GM23338 (cell line): ENCODE results near the gene TRPC4AP. TPM values are rescaled to one million over a fixed set of nuclear protein-coding genes. Genes with fewer than 3 reads are reported as not detected.

ENCODE experiments used
- CREB1 ChIP-seq: fragments of 250-450 bp; sonication (Bioruptor Pico); IDR thresholded peaks from 2 replicates; pipeline ENCODE4 v1.5.0; 2020; ENCODE audit warnings: low read depth, mild to moderate bottlenecking, moderate library complexity
- EZH2phosphoT487 ChIP-seq: fragments of 200-600 bp; sonication (generic); IDR thresholded peaks from one replicate; pipeline ENCODE4 v1.8.1; 2018; ENCODE audit warnings: antibody characterized with exemption; ENCODE audit not compliant: unreplicated experiment
- JUNB ChIP-seq: IDR thresholded peaks from one replicate; pipeline ENCODE4 v1.6.1; 2016; ENCODE audit warnings: antibody characterized with exemption; ENCODE audit not compliant: unreplicated experiment
- NANOG ChIP-seq: IDR thresholded peaks from 2 replicates; pipeline ENCODE4 v1.6.1; 2016; ENCODE audit warnings: antibody characterized with exemption, borderline replicate concordance
- ZNF331 ChIP-seq: fragments of 250-450 bp; sonication (Bioruptor Pico); IDR thresholded peaks from 2 replicates; pipeline ENCODE4 v1.5.0; 2020; ENCODE audit warnings: low read depth, mild to moderate bottlenecking, moderate library complexity
- polyA plus RNA-seq: library from polyadenylated mRNA; unstranded; fragments of >200 nt; fragmentation: Nextera tagmentation; extraction: Ambion mirVana; gene quantifications from 2 replicates; pipeline ENCODE4 v1.2.1, GENCODE V29; 2016
- total RNA-seq: library from RNA; depleted of rRNA; stranded (reverse); fragments of >200 nt; shearing (Covaris generic); gene quantifications from 2 replicates; pipeline ENCODE4 v1.2.3, GENCODE V29; 2014
- TF ChIP-seq, protein P1 (sequence below): fragments of 250-450 bp; sonication (Bioruptor Pico); IDR thresholded peaks from 2 replicates; pipeline ENCODE4 v1.5.0; 2020; ENCODE audit warnings: mild to moderate bottlenecking, moderate library complexity
- TF ChIP-seq, protein P2 (sequence below): IDR thresholded peaks from one replicate; pipeline ENCODE4 v1.6.1; 2018; ENCODE audit warnings: antibody characterized with exemption; ENCODE audit not compliant: unreplicated experiment

Gene TRPC4AP
- total and polyA plus RNA-seq, 2 experiments from 2014 or later, result 48.8 to 89.5 TPM

DNA sequence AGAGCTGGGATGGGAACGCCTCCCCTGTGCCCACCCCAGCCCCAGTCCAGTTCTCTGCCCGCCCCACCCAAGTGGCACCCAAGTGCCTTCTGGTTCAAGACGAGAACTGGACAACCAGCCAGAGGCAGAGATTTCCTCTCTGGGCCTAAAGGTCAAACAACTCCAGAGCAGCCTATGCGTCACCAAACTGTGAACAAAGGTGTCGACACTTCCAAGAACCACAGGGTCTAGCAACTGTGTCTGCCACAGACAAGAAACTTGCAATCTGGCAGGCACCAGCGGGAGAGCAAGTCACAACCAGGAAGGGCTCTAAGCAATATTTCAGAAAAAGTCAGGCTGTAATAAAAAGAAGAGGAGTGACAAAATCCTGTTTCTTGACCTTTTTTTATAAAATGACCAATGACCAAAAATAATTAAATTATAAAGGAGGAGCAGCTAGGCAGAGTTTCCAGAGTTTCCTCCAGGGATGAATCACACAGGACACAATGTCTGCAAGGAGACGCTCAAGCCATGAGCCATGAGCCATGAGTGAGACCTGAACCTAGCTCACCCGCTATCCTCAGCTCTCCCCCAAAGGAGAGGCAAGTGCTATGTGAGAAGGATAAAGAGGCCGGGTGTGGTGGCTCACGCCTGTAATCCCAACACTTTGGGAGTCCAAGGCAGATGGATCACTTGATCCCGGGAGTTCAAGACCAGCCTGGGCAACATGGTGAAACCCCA, 43.4 kb upstream of the TRPC4AP start (continued):
- TF ChIP-seq, protein P1, sequence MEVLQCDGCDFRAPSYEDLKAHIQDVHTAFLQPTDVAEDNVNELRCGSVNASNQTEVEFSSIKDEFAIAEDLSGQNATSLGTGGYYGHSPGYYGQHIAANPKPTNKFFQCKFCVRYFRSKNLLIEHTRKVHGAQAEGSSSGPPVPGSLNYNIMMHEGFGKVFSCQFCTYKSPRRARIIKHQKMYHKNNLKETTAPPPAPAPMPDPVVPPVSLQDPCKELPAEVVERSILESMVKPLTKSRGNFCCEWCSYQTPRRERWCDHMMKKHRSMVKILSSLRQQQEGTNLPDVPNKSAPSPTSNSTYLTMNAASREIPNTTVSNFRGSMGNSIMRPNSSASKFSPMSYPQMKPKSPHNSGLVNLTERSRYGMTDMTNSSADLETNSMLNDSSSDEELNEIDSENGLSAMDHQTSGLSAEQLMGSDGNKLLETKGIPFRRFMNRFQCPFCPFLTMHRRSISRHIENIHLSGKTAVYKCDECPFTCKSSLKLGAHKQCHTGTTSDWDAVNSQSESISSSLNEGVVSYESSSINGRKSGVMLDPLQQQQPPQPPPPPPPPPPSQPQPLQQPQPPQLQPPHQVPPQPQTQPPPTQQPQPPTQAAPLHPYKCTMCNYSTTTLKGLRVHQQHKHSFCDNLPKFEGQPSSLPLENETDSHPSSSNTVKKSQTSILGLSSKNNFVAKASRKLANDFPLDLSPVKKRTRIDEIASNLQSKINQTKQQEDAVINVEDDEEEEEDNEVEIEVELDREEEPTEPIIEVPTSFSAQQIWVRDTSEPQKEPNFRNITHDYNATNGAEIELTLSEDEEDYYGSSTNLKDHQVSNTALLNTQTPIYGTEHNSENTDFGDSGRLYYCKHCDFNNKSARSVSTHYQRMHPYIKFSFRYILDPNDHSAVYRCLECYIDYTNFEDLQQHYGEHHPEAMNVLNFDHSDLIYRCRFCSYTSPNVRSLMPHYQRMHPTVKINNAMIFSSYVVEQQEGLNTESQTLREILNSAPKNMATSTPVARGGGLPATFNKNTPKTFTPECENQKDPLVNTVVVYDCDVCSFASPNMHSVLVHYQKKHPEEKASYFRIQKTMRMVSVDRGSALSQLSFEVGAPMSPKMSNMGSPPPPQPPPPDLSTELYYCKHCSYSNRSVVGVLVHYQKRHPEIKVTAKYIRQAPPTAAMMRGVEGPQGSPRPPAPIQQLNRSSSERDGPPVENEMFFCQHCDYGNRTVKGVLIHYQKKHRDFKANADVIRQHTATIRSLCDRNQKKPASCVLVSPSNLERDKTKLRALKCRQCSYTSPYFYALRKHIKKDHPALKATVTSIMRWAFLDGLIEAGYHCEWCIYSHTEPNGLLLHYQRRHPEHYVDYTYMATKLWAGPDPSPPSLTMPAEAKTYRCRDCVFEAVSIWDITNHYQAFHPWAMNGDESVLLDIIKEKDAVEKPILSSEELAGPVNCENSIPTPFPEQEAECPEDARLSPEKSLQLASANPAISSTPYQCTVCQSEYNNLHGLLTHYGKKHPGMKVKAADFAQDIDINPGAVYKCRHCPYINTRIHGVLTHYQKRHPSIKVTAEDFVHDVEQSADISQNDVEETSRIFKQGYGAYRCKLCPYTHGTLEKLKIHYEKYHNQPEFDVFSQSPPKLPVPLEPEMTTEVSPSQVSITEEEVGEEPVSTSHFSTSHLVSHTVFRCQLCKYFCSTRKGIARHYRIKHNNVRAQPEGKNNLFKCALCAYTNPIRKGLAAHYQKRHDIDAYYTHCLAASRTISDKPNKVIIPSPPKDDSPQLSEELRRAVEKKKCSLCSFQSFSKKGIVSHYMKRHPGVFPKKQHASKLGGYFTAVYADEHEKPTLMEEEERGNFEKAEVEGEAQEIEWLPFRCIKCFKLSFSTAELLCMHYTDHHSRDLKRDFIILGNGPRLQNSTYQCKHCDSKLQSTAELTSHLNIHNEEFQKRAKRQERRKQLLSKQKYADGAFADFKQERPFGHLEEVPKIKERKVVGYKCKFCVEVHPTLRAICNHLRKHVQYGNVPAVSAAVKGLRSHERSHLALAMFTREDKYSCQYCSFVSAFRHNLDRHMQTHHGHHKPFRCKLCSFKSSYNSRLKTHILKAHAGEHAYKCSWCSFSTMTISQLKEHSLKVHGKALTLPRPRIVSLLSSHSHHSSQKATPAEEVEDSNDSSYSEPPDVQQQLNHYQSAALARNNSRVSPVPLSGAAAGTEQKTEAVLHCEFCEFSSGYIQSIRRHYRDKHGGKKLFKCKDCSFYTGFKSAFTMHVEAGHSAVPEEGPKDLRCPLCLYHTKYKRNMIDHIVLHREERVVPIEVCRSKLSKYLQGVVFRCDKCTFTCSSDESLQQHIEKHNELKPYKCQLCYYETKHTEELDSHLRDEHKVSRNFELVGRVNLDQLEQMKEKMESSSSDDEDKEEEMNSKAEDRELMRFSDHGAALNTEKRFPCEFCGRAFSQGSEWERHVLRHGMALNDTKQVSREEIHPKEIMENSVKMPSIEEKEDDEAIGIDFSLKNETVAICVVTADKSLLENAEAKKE (CRISPR knock-in tag), result no peak
- TF ChIP-seq EZH2phosphoT487 (no peak), JUNB (no peak), ZNF331 (CRISPR knock-in tag) (no peak), NANOG (no peak), CREB1 (CRISPR knock-in tag) (no peak)
- TF ChIP-seq, protein P2, sequence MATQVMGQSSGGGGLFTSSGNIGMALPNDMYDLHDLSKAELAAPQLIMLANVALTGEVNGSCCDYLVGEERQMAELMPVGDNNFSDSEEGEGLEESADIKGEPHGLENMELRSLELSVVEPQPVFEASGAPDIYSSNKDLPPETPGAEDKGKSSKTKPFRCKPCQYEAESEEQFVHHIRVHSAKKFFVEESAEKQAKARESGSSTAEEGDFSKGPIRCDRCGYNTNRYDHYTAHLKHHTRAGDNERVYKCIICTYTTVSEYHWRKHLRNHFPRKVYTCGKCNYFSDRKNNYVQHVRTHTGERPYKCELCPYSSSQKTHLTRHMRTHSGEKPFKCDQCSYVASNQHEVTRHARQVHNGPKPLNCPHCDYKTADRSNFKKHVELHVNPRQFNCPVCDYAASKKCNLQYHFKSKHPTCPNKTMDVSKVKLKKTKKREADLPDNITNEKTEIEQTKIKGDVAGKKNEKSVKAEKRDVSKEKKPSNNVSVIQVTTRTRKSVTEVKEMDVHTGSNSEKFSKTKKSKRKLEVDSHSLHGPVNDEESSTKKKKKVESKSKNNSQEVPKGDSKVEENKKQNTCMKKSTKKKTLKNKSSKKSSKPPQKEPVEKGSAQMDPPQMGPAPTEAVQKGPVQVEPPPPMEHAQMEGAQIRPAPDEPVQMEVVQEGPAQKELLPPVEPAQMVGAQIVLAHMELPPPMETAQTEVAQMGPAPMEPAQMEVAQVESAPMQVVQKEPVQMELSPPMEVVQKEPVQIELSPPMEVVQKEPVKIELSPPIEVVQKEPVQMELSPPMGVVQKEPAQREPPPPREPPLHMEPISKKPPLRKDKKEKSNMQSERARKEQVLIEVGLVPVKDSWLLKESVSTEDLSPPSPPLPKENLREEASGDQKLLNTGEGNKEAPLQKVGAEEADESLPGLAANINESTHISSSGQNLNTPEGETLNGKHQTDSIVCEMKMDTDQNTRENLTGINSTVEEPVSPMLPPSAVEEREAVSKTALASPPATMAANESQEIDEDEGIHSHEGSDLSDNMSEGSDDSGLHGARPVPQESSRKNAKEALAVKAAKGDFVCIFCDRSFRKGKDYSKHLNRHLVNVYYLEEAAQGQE, result no peak
